H1 (cell line): ENCODE data around the gene CACNA1C. TPM values are rescaled to one million over a fixed set of nuclear protein-coding genes. Genes with fewer than 3 reads are reported as not detected.

Experiments
- CTCF ChIA-PET: fragments of 300-600 bp; sonication (Branson Sonifier 250); formaldehyde crosslinking; loops from one replicate; lab custom pipeline; 2021; ENCODE audit not compliant: partially characterized antibody; lab: Charles Lee
- POLR2A ChIA-PET: fragments of 300-600 bp; sonication (Branson Sonifier 250); formaldehyde crosslinking; loops from one replicate; lab custom pipeline; 2021; ENCODE audit warnings: inconsistent platforms; ENCODE audit not compliant: partially characterized antibody; lab: Charles Lee
- DNase-seq, 2 experiments: peaks; one replicate each; pipeline versions ENCODE4 v3.0.0 to v3.0.0-alpha.2; 2010 to 2022; ENCODE audit warnings: low spot score in 2 of 2, low read depth in 1 of 2, mixed read lengths in 1 of 2
- FAIRE-seq: peaks from 2 replicates; lab custom pipeline; 2011; peaks lifted over from hg19 to GRCh38; lab: Jason Lieb, UNC
- H2AFZ ChIP-seq: 2 replicates; pipeline ENCODE4 v1.8.1; 2012; ENCODE audit warnings: low read length, inconsistent platforms
- H2AK5ac ChIP-seq: 2 replicates; pipeline ENCODE4 v1.6.1; 2013; ENCODE audit warnings: low read depth, low read length
- H2BK120ac ChIP-seq: replicated peaks from 2 replicates; pipeline ENCODE3; 2013; ENCODE audit warnings: low read depth, low read length, inconsistent platforms
- H2BK12ac ChIP-seq: 2 replicates; pipeline ENCODE4 v1.6.1; 2013; ENCODE audit warnings: low read depth, low read length
- H2BK15ac ChIP-seq: 2 replicates; pipeline ENCODE4 v1.6.1; 2013; ENCODE audit warnings: low read length
- H2BK20ac ChIP-seq: 2 replicates; pipeline ENCODE4 v1.6.1; 2013; ENCODE audit warnings: low read length
- H2BK5ac ChIP-seq: 2 replicates; pipeline ENCODE4 v1.6.1; 2013; ENCODE audit warnings: low read depth, low read length
- H3K14ac ChIP-seq: 2 replicates; pipeline ENCODE4 v1.6.1; 2013; ENCODE audit warnings: inconsistent platforms; ENCODE audit not compliant: insufficient read length
- H3K18ac ChIP-seq: 2 replicates; pipeline ENCODE4 v1.6.1; 2013; ENCODE audit warnings: low read length; ENCODE audit errors: extremely low read depth
- H3K23ac ChIP-seq: 2 replicates; pipeline ENCODE4 v1.6.1; 2013; ENCODE audit warnings: inconsistent platforms; ENCODE audit not compliant: insufficient read length
- H3K23me2 ChIP-seq: 2 replicates; pipeline ENCODE4 v1.6.1; 2013; ENCODE audit warnings: low read depth, low read length
- H3K27ac ChIP-seq: 2 replicates; pipeline ENCODE4 v1.6.1; 2011; ENCODE audit warnings: low read depth, low read length, inconsistent platforms
- H3K27me3 ChIP-seq, 4 experiments: replicated peaks in 1 of 4; 1 replicate in 1 of 4; 2 replicates in 3 of 4; pipeline versions ENCODE4 v1.6.1 to v1.8.1; 2011 to 2013; ENCODE audit warnings: low read length in 3 of 4, mild to moderate bottlenecking in 3 of 4, inconsistent platforms in 2 of 4, mixed read lengths in 2 of 4, moderate library complexity in 1 of 4; ENCODE audit not compliant: control insufficient read depth in 3 of 4, insufficient read depth in 3 of 4; ENCODE audit errors: extremely low read depth in 1 of 4
- H3K36me3 ChIP-seq, 4 experiments: 2 replicates each; pipeline versions ENCODE4 v1.6.1 to v1.8.1; 2011 to 2013; ENCODE audit warnings: mild to moderate bottlenecking in 4 of 4, low read length in 3 of 4, moderate library complexity in 2 of 4, control low read depth in 1 of 4, inconsistent platforms in 1 of 4; ENCODE audit not compliant: insufficient read depth in 4 of 4, control insufficient read depth in 2 of 4
- H3K4ac ChIP-seq: replicated peaks from 2 replicates; pipeline ENCODE3; 2013; ENCODE audit warnings: low read length, low read depth, mixed read lengths, inconsistent platforms; ENCODE audit not compliant: insufficient read length
- H3K4me1 ChIP-seq, 4 experiments: replicated peaks in 1 of 4; 1 replicate in 1 of 4; 2 replicates in 3 of 4; pipeline versions ENCODE4 v1.6.1 to v1.8.1; 2011 to 2013; ENCODE audit warnings: low read length in 3 of 4, inconsistent platforms in 2 of 4, mixed read lengths in 1 of 4; ENCODE audit not compliant: insufficient read depth in 4 of 4, control insufficient read depth in 3 of 4
- H3K4me2 ChIP-seq, 2 experiments: 2 replicates each; pipeline versions ENCODE4 v1.6.1 to v1.8.1; 2011 to 2013; ENCODE audit warnings: low read depth in 2 of 2, low read length in 2 of 2, control low read depth in 1 of 2, inconsistent platforms in 1 of 2, mild to moderate bottlenecking in 1 of 2; ENCODE audit not compliant: insufficient read depth in 1 of 2
- H3K4me3 ChIP-seq, 4 experiments: fragments of 200-600, 300-600 bp in 1 of 4; sonication (generic), shearing (Covaris generic), sonication (Bioruptor Twin) in 1 of 4; 2 replicates each; pipeline versions ENCODE4 v1.5.1 to v1.8.1; 2011 to 2016; ENCODE audit warnings: low read length in 4 of 4, low read depth in 3 of 4, control low read depth in 2 of 4, inconsistent platforms in 2 of 4, mild to moderate bottlenecking in 2 of 4, mixed read lengths in 1 of 4, moderate library complexity in 1 of 4; ENCODE audit not compliant: insufficient read depth in 2 of 4; ENCODE audit errors: extremely low read depth in 1 of 4
- H3K56ac ChIP-seq: replicated peaks from 2 replicates; pipeline ENCODE3; 2013; ENCODE audit warnings: low read depth, mild to moderate bottlenecking, mixed read lengths, low read length, inconsistent platforms; ENCODE audit not compliant: insufficient read length
- H3K79me1 ChIP-seq: 2 replicates; pipeline ENCODE4 v1.6.1; 2013; ENCODE audit warnings: low read depth, low read length, control low read depth
- H3K79me2 ChIP-seq, 2 experiments: 2 replicates each; pipeline versions ENCODE4 v1.6.1 to v1.8.1; 2012 to 2013; ENCODE audit warnings: low read length in 2 of 2, mild to moderate bottlenecking in 2 of 2, inconsistent platforms in 1 of 2; ENCODE audit not compliant: insufficient read depth in 2 of 2, control insufficient read depth in 1 of 2
- H3K9ac ChIP-seq, 4 experiments: replicated peaks in 1 of 4; 1 replicate in 1 of 4; 2 replicates in 3 of 4; pipeline versions ENCODE4 v1.6.1 to v1.8.1; 2011 to 2013; ENCODE audit warnings: low read depth in 3 of 4, low read length in 3 of 4, control low read depth in 2 of 4, mild to moderate bottlenecking in 2 of 4, moderate library complexity in 2 of 4, inconsistent platforms in 1 of 4; ENCODE audit errors: extremely low read depth in 1 of 4
- H3K9me3 ChIP-seq, 2 experiments: 2 replicates each; pipeline versions ENCODE4 v1.6.1 to v1.8.1; 2012 to 2013; ENCODE audit warnings: mild to moderate bottlenecking in 2 of 2, moderate library complexity in 2 of 2, control low read depth in 1 of 2, inconsistent platforms in 1 of 2, low read depth in 1 of 2, low read length in 1 of 2, mixed read lengths in 1 of 2; ENCODE audit not compliant: insufficient read depth in 2 of 2
- H4K20me1 ChIP-seq, 2 experiments: replicated peaks in 1 of 2; 2 replicates each; pipeline versions ENCODE3 to v1.8.1; 2011 to 2013; ENCODE audit warnings: inconsistent platforms in 2 of 2, low read length in 2 of 2, mild to moderate bottlenecking in 1 of 2; ENCODE audit not compliant: insufficient read depth in 2 of 2, control insufficient read depth in 1 of 2
- H4K5ac ChIP-seq: 2 replicates; pipeline ENCODE4 v1.6.1; 2013; ENCODE audit warnings: low read length, low read depth, mixed read lengths, inconsistent platforms; ENCODE audit not compliant: insufficient read length
- H4K8ac ChIP-seq: 2 replicates; pipeline ENCODE4 v1.8.0; 2013; ENCODE audit warnings: mild to moderate bottlenecking, moderate library complexity, low read length, inconsistent platforms; ENCODE audit not compliant: insufficient read depth; ENCODE audit errors: extremely low read depth
- H4K91ac ChIP-seq: replicated peaks from 2 replicates; pipeline ENCODE3; 2013; ENCODE audit warnings: low read length, mixed read lengths, inconsistent platforms; ENCODE audit not compliant: insufficient read length
- CBX8 ChIP-seq: fragments of 300-800, 300-1000 bp; sonication (generic); IDR thresholded peaks from 2 replicates; pipeline ENCODE4 v1.7.1; 2016; ENCODE audit warnings: low read depth, low read length, borderline replicate concordance
- CHD2 ChIP-seq: IDR thresholded peaks from 2 replicates; pipeline ENCODE4 v1.6.1; 2012; ENCODE audit warnings: low read length, improper control_type of control experiment
- CTBP2 ChIP-seq: IDR thresholded peaks from 2 replicates; pipeline ENCODE4 v1.7.0; 2011; ENCODE audit warnings: borderline replicate concordance, mild to moderate bottlenecking, moderate library complexity, mixed read lengths, low read length; ENCODE audit not compliant: insufficient read depth, insufficient read length
- GTF2F1 ChIP-seq: IDR thresholded peaks from 2 replicates; pipeline ENCODE4 v1.6.1; 2012; ENCODE audit warnings: low read depth, low read length, improper control_type of control experiment, borderline replicate concordance
- JUND ChIP-seq: IDR thresholded peaks from 2 replicates; pipeline ENCODE4 v1.6.1; 2011; ENCODE audit warnings: mild to moderate bottlenecking, improper control_type of control experiment, low read length
- POLR2AphosphoS5 ChIP-seq: IDR thresholded peaks from 2 replicates; pipeline ENCODE4 v1.6.1; 2011; ENCODE audit warnings: low read depth, low read length
- SIRT6 ChIP-seq: IDR thresholded peaks from one replicate; pipeline ENCODE4 v1.7.1; 2012; ENCODE audit warnings: low read length, inconsistent platforms
- SP1 ChIP-seq: IDR thresholded peaks from 2 replicates; pipeline ENCODE4 v1.6.1; 2011; ENCODE audit warnings: low read depth, low read length
- SP4 ChIP-seq: IDR thresholded peaks from 2 replicates; pipeline ENCODE4 v1.6.1; 2012; ENCODE audit warnings: low read length, inconsistent platforms
- TAF1 ChIP-seq: IDR thresholded peaks from 2 replicates; pipeline ENCODE4 v1.6.1; 2011; ENCODE audit warnings: mild to moderate bottlenecking, low read depth, low read length
- TBP ChIP-seq: IDR thresholded peaks from 2 replicates; pipeline ENCODE4 v1.6.1; 2011; ENCODE audit warnings: low read depth, low read length, improper control_type of control experiment
- YY1 ChIP-seq: IDR thresholded peaks from 2 replicates; pipeline ENCODE4 v1.6.1; 2011; ENCODE audit warnings: low read depth, mild to moderate bottlenecking, low read length
- ZNF274 ChIP-seq: IDR thresholded peaks from 2 replicates; pipeline ENCODE4 v1.7.0; 2012; ENCODE audit warnings: low read length, borderline replicate concordance; ENCODE audit errors: extremely low read depth
- WGBS, 2 experiments: shearing (Covaris generic) in 1 of 2; methylation state at CpG; one replicate each; pipeline versions ENCODE4 v1.1.6 to v1.1.7; 2013 to 2015; ENCODE audit warnings: low lambda C conversion rate in 2 of 2, mixed read lengths in 2 of 2, inconsistent platforms in 1 of 2, low coverage in 1 of 2, missing lambda C conversion rate in 1 of 2; ENCODE audit not compliant: insufficient replicate concordance in 2 of 2, insufficient coverage in 1 of 2, insufficient read length in 1 of 2; ENCODE audit errors: extremely low coverage in 1 of 2, missing lambda C conversion rate in 1 of 2; 5-methylcytosine and 5-hydroxymethylcytosine counted together
- polyA plus RNA-seq, 7 experiments: library from polyadenylated mRNA; depleted of rRNA in 3 of 7; stranded (reverse) in 5 of 7; unstranded in 2 of 7; fragments of >200 nt in 5 of 7; fragments of 200-250 nt in 2 of 7; gene quantifications; 1 replicate in 5 of 7; 2 replicates in 1 of 7; 4 replicates in 1 of 7; pipeline versions ENCODE4 v1.2.1 to v1.2.3, GENCODE V29; 2011 to 2013; ENCODE audit warnings: missing spikeins in 2 of 7, mixed read lengths in 2 of 7
- total RNA-seq: library from RNA; stranded (reverse); fragmentation: NEBNext Ultra II Directional; extraction: Animal tissue kit (Norgen Biotek cat#: 25700); gene quantifications from 2 replicates; pipeline ENCODE4 v1.2.1, GENCODE V29; 2021
- TF ChIP-seq, protein P1 (sequence below): IDR thresholded peaks from 2 replicates; pipeline ENCODE4 v1.6.1; 2011; ENCODE audit warnings: low read depth, mild to moderate bottlenecking, low read length; ENCODE audit not compliant: insufficient read depth

Gene CACNA1C
- total and polyA plus RNA-seq, 2 of the 8 experiments (the other 6 are each of a cell fraction or from before 2014, with no cell fraction given): 1.3 TPM

DNA sequence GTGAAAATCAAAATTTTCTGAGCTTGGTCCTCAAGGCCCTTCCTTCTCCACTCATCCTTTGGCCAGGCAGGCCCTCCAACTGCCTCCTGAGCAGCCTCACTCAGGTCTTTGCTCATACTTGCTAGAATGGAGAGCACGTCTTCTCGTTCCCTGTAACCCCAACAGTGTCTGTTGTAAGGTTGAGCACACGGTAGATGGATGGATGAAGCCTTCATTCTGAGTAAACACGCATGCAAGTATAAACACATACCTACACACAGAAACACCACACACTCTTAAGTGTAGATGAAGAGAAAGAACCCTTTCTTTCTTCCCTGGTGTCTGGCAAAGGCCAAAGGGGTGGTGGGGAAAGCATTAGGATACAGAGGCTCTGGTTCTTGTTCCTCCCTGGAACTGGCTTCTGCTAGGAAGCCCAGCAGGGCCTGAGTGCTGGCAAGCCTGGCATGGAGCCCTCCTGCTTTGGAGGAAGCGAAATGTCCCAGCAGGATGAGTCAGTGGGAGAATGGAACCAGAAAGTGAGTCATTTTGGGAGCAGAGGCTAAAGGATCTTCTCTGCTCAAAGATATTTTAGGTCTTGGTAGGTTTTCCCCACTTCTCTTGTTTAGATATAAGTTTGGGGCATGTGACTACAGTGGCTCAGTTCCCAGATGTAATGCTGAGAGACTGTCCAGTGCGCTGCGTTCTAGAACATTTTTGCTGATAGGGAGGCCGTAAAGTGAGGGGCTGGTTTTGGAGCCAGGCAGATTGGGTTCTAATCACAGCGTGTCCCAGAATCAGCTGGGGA lies 127.4 kb downstream of the CACNA1C start:
- Histone ChIP-seq H2BK15ac (no peak overlapping the region), H2BK5ac (no peak overlapping the region), H3K56ac (no peak overlapping the region), H2AFZ (no peak overlapping the region), H4K8ac (no peak overlapping the region), H3K36me3 (no peaks in the 10 kb centered on the region), H3K4me2 (no peak overlapping the region), H3K27me3 (no peaks in the 10 kb centered on the region; a peak in 1 of 7 replicates), H3K18ac (no peak overlapping the region), H2BK20ac (no peak overlapping the region), H4K20me1 (no peaks in the 10 kb centered on the region), H3K4me3 (no peak overlapping the region), H2BK120ac (no peak overlapping the region), H3K4me1 (peaks cover 0 to 11% (median 6%) of the 10 kb centered on the region in 4 experiments; a peak in 4 of 7 replicates), H2AK5ac (no peak overlapping the region), H3K27ac (no peak overlapping the region), H4K91ac (no peak overlapping the region), H3K23ac (no peak overlapping the region), H3K79me2 (no peaks in the 10 kb centered on the region), H3K79me1 (no peaks in the 10 kb centered on the region), H3K4ac (no peak overlapping the region), H2BK12ac (no peak overlapping the region), H3K23me2 (no peaks in the 10 kb centered on the region), H3K14ac (no peak overlapping the region), H3K9me3 (no peaks in the 10 kb centered on the region), H4K5ac (no peak overlapping the region), H3K9ac (no peak overlapping the region)
- DNase-seq (no peak), FAIRE-seq (no peak)
- ChIA-PET POLR2A (interaction anchor here (1.1 kb wide), 1 partner anchor 18 kb away, joined by 3 read pairs; no protein-coding TSS in a partner anchor), CTCF (interaction anchor here (0.9 kb wide), 1 partner anchor 31 kb away, joined by 3 read pairs; no protein-coding TSS in a partner anchor)
- 91% methylated on average over 9 of the region's 9 CpGs; no CpG with 5 or more reads in 1 of the 2 experiments for WGBS, 2 experiments
- TF ChIP-seq CHD2 (no peak), CBX8 (no peak), CTBP2 (no peak), ZNF274 (no peak), SP4 (no peak), GTF2F1 (no peak), TBP (no peak), POLR2AphosphoS5 (no peak), YY1 (no peak), JUND (no peak), SIRT6 (no peak), SP1 (no peak), TAF1 (no peak)
- TF ChIP-seq, protein P1, sequence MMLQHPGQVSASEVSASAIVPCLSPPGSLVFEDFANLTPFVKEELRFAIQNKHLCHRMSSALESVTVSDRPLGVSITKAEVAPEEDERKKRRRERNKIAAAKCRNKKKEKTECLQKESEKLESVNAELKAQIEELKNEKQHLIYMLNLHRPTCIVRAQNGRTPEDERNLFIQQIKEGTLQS: no peak
